ENCODE results near the gene ASMT. TPM values are rescaled to one million over a fixed set of nuclear protein-coding genes. Genes with fewer than 3 reads are reported as not detected.

The ASMT gene
- total RNA-seq, 1 donor from 2014 or later = not detected

Other genes starting within 250 kb of the ASMT start
- gene SLC25A6, start 222.9 kb upstream of the ASMT start, total RNA-seq = 162 TPM
- 18.8 TPM for gene ASMTL, start 162.2 kb upstream of the ASMT start, total RNA-seq
- 0.82 TPM for gene P2RY8, start 77.9 kb upstream of the ASMT start, total RNA-seq
- 31.5 TPM for gene AKAP17A, start 23.5 kb upstream of the ASMT start, total RNA-seq

Measured in tongue (tissue), 1 donor.